HG02970 (cell line): ENCODE measurements around the gene JDP2.
"Not testable (repeated sequence)": the region's sequence is repeated elsewhere in the genome, so short reads cannot be mapped to it uniquely, and the experiment has no call there.

Experiments used
- ATAC-seq: cut with Tn5 transposase; IDR thresholded peaks from one replicate; pipeline ENCODE4 v1.9.1; 2021; ENCODE audit warnings: mild to moderate bottlenecking, moderate library complexity, moderate number of reproducible peaks; ENCODE audit not compliant: unreplicated experiment, low FRiP score

The JDP2 gene, protein sequence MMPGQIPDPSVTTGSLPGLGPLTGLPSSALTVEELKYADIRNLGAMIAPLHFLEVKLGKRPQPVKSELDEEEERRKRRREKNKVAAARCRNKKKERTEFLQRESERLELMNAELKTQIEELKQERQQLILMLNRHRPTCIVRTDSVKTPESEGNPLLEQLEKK

GRCh38 chr14:75427482-75428229, at the start of gene JDP2:
JDP2 (plus strand) TSS chr14:75428022; CDS start chr14:75437921, 9,899 bp downstream.
- peak; percentile 42 for ATAC-seq

GRCh38 chr14:75379246-75379929, 48.4 kb upstream of the JDP2 start:
- no peak for ATAC-seq

DNA sequence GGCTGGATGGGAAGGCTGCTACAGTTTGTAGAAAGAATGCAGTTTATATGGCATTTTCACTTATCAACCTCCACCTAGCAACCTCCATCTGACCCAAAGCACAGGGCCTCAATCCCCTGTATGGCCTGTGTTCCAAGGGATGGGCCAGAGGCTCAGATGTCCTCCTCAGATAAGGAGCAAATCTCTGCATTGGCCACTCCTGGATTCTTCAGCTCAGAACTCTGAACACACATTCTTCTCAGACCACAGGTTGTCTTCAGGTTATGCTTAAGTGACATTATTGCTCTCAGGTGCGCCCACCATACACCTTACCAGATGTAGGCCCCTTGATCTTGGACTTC, 47.9 kb upstream of the JDP2 start:
- no peak for ATAC-seq

- no peak for ATAC-seq
These were observed 47.2 kb upstream of the JDP2 start for GRCh38 chr14:75380656-75381055.

DNA sequence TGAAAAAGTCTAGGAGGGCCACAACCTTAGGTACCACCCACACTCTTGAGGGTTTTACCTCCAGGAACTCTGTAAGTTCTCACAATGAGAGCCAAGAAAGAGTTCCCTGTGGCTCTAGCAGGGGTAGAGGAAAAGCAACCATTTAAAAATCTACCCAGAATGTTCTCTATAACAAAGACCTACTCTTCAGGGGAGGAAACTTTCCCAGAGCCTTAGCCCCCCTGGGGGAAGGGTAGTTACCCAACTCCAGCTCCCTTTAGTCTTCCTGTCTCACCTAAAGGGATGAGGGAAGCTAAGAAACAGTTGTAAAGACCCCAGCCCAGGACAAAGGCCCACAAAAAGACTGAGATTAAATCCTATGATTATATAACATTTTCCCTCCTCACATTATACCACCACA, 46.2 kb upstream of the JDP2 start:
- no peak for ATAC-seq

- ATAC-seq, result not testable (repeated sequence)
These were observed 44.6 kb upstream of the JDP2 start for GRCh38 chr14:75383219-75383618.

- ATAC-seq, result no peak
These were observed 44.1 kb upstream of the JDP2 start for GRCh38 chr14:75383721-75384120.

GRCh38 chr14:75389679-75390078, 38.1 kb upstream of the JDP2 start:
- ATAC-seq, result no peak

DNA sequence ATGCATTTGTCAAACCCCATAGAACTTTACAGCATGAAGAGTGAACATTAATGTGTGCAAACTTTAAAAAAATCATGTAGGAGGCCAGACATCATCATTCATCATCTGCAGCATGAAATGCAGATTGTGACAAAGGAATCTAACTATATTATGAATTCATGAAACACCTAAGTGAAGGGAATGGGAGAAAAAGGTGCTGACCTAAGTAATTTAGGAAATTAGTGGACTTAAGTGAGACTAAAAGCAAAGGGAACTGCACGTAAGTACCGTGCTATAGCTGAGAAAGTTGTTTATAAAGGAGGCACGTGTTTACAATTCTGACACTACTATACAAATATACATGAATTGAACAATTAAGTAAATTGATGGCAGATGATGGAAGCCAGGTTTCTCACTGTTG, 37.6 kb upstream of the JDP2 start:
- no peak for ATAC-seq

GRCh38 chr14:75391953-75392352, 35.9 kb upstream of the JDP2 start:
- ATAC-seq, result no peak

DNA sequence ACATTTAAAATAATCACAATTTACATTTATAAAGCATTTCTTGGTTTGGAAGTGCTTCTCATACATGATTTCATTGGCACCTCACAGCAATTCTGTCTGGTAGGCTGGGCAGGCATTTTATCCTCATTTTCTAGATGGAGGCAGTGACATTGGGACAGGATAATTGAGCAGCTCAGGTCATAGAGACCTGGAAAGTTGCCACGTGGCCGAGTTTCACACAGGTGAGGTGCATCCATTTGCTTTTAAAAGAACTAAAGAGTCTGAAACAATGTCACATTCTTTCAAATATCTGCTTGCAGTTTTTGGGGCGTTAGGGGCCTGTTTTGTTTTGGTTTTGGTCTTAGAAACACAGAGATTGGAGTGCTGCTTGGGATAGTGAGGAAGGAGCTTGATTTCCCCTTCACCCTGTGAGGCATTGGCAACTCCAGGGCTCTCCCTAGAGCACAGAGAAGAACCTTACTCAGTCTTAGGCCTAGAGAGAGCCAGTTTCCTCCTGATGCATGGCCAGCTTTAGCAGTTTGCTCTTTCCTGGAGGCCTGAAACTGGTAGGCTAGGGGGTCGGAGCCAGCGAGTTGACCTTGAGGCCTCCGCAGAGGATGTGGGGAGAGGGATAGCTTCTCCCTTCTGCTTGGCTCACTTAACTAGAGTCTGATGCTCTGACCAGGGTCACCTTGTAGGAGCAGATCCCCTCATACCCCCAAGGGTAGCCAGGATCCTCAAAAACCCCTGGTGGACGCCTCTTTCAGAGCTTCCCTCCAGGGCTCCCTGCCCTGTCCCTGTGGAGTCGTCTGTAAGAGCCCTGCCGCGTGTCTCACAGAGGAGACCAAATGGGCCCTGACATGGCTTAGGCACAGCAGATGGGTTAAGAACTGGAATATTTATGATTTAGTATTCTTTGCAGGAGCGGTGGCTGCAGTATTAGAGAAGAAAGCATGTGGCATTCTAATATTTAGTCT, 34.9 kb upstream of the JDP2 start:
- no peak for ATAC-seq

DNA sequence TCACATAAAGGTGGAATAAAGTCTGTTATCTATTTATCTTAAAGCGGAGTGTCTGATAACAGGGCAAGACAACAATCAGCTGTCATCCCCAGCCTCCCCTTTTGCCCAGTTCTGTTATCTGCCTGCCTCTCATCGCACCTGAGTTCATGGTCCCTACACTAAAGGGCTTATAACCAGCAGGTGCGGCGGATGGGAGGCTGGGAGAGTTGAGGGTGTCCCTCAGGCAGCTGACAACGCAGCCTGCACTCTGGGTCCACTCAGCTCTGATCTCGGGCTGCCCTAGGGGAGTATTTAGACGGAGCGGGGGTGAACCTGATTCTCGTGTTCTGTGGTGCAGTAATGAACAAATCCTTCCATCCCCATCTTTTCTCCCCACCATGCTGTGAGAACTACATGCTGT, 34.0 kb upstream of the JDP2 start:
- no peak for ATAC-seq

DNA sequence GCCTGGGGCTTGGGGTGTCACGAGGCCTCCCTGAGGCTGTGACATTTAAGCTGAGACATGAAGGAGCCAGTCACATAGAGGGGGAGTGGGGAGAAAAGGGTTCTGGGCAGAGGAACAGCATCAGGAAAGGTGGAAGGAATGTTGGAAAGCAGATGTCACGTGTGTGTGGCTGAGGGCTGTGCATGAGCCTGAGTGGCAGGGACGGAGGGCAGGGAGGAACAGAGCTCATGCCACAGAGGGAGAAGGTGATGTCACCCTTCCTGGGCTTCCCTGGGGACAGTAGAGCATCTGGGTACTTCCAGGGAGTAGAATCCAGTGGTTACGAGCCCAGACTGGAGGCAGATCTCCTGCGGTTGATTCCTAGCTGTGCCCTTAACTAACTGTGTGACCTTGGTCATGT, 32.0 kb upstream of the JDP2 start:
- ATAC-seq, result no peak

GRCh38 chr14:75399321-75399720, 28.5 kb upstream of the JDP2 start:
- ATAC-seq, result no peak

- ATAC-seq, result no peak
These were observed 27.7 kb upstream of the JDP2 start for GRCh38 chr14:75399843-75400775.

DNA sequence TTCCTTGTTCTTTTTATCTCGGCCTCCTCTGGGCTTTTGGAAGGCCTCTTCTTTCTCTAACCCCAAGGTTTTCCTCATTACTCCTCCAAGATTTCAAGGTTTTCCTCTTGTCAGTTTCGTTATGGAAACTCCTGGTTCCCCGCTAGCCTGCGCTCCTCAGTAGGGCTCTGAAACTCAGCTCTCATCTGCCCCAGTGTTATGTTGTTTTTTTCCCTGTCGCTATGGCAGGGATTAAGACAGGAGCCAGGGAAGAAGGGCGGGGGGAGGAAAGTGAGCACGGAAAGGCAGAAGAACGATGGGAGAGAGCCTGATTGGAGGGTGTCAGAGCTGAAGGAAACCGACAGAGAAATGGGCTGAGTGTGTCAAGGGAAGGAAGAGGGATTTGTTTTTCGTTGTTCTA, 26.5 kb upstream of the JDP2 start:
- no peak for ATAC-seq

DNA sequence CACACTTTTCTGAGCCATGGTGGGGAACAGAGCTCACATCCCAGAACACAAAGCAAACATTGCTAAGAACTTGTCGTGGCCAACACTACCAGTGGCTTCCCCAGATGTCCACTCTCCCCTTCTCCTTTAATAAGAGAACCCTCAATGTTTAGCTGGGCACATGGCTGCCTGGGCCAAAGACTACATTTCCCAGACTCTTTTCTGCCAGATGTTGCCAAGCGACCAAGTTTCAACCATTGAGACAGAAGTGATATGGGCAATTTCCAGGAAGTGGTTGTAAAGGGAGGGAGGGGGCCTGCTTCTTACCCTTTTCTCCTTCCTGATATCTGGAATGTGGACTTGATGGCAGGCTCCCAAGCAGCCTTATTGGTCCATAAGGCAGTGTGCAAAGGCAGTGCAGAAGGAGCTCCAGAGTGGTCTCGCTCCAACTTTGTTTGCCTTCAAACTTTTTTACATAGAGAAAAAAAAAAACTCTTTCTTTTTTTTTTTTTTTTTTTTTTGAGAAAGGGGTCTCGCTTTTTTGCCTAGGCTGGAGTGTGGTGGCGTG, 24.9 kb upstream of the JDP2 start:
- no peak for ATAC-seq

GRCh38 chr14:75404847-75405246, 23.0 kb upstream of the JDP2 start:
- no peak for ATAC-seq

GRCh38 chr14:75406102-75406501, 21.7 kb upstream of the JDP2 start:
- no peak for ATAC-seq
